Measurements from ENCODE around the gene KCNIP4. TPM values are rescaled to one million over a fixed set of nuclear protein-coding genes. Genes with fewer than 3 reads are reported as not detected.

Gene KCNIP4
- total and polyA plus RNA-seq, 2 of the 4 experiments (the other 2 are of a cell fraction) = not detected

DNA sequence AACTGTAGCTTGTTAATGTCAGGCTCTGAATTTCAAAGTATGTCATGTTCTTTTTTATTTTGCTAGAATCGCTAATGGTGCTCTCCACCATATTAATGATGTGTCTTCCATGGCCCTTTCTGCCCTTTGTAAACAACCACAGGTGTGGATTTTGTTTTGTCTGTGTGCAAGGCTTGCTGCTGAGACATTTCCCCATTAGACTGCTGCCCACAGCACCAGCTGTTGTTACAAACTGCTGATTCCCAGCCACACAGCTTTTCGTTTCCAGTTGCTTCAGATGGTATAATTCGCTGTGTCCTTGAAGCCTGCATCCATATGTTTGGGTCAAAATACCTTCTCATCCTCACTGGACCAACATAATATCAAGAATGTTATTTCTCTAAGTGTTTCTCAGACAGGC is 32.8 kb downstream of the KCNIP4 start:
- Histone ChIP-seq H3K4me1 (ENCODE audit: control insufficient read depth, insufficient read depth, low read length) (no peaks in the 10 kb centered on the region), H3K23ac (ENCODE audit: low read depth, low read length) (no peak overlapping the region), H2BK20ac (ENCODE audit: low read depth, low read length) (no peak overlapping the region), H3K14ac (replicated peaks; ENCODE audit: low read depth, low read length) (no peak overlapping the region), H2BK5ac (ENCODE audit: low read depth, low read length, poor library complexity, severe bottlenecking) (no peak overlapping the region), H2BK120ac (ENCODE audit: low read depth, low read length) (no peak overlapping the region), H4K8ac (ENCODE audit: low read depth in 2 of 2, low read length in 2 of 2) (no peak overlapping the region), H3K4ac (ENCODE audit: low read depth, low read length) (no peak overlapping the region), H3K4me2 (ENCODE audit: low read depth, low read length) (no peak overlapping the region), H3K4me3 (ENCODE audit: insufficient read depth, low read depth, low read length) (no peak overlapping the region), H3K9ac (ENCODE audit: low read depth, low read length) (no peak overlapping the region), H3K18ac (ENCODE audit: low read depth, low read length) (no peak overlapping the region), H3K9me3 (ENCODE audit: control insufficient read depth, insufficient read depth, low read length) (no peaks in the 10 kb centered on the region), H2AK9ac (replicated peaks; ENCODE audit: low read depth, low read length, poor library complexity) (no peak overlapping the region), H3K56ac (ENCODE audit: extremely low read depth, insufficient read depth, low read length) (no peak overlapping the region), H4K5ac (ENCODE audit: low read depth, low read length) (no peak overlapping the region), H4K20me1 (ENCODE audit: insufficient read depth, low read length) (no peaks in the 10 kb centered on the region), H3K9me1 (ENCODE audit: insufficient read depth, low read length) (no peaks in the 10 kb centered on the region), H3K79me1 (ENCODE audit: low read depth in 1 of 2, low read length in 2 of 2) (no peaks in the 10 kb centered on the region), H4K91ac (ENCODE audit: insufficient read depth, low read depth, low read length) (no peak overlapping the region), H2AFZ (replicated peaks; ENCODE audit: low read length, poor library complexity) (no peak overlapping the region), H2BK15ac (ENCODE audit: low read depth, low read length) (no peak overlapping the region), H3K27me3 (ENCODE audit: control insufficient read depth, insufficient read depth, low read length) (no peaks in the 10 kb centered on the region), H3K27ac (ENCODE audit: insufficient read depth, low read length) (no peak overlapping the region), H3K36me3 (ENCODE audit: control insufficient read depth, insufficient read depth, low read length) (no peaks in the 10 kb centered on the region), H2AK5ac (ENCODE audit: low read depth, low read length) (no peak overlapping the region)
- dilution Hi-C loops (cut with HindIII; ENCODE audit: low sequenced_read_pairs, unreplicated experiment) (no loop called here), intact Hi-C loops (cut with micrococcal nuclease) (no loop called here), in situ Hi-C loops (cut with MboI; ENCODE audit: low sequenced_read_pairs) (loop anchor here (25.0 kb wide), 1 partner anchor 103 kb away; no protein-coding TSS in a partner anchor)
- TF ChIP-seq MXI1 (IDR thresholded peaks at IDR 0.05; ENCODE audit: borderline replicate concordance, low read depth, low read length) (no peak), RAD21 (IDR thresholded peaks at IDR 0.05; ENCODE audit: low read length) (no peak), RFX5 (IDR thresholded peaks at IDR 0.05; ENCODE audit: low read depth, low read length) (no peak), SMC3 (IDR thresholded peaks at IDR 0.05; ENCODE audit: low read depth, low read length) (no peak), MAFK (IDR thresholded peaks at IDR 0.05; ENCODE audit: low read depth, low read length) (no peak), NFE2L2 (IDR thresholded peaks at IDR 0.05; ENCODE audit: low read depth, low read length) (no peak), CEBPB (IDR thresholded peaks at IDR 0.05; ENCODE audit: low read depth, low read length) (no peak)
- TF ChIP-seq, protein P1, sequence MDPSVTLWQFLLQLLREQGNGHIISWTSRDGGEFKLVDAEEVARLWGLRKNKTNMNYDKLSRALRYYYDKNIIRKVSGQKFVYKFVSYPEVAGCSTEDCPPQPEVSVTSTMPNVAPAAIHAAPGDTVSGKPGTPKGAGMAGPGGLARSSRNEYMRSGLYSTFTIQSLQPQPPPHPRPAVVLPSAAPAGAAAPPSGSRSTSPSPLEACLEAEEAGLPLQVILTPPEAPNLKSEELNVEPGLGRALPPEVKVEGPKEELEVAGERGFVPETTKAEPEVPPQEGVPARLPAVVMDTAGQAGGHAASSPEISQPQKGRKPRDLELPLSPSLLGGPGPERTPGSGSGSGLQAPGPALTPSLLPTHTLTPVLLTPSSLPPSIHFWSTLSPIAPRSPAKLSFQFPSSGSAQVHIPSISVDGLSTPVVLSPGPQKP (IDR thresholded peaks at IDR 0.05; ENCODE audit: borderline replicate concordance, low read depth, low read length) = no peak
- ChIA-PET CTCF (no interaction called here), POLR2A (ENCODE audit: unreplicated experiment) (no interaction called here)
- no peak for ATAC-seq (ENCODE audit: low read depth)
- DNase-seq = no peak
- BruUV-seq (replicated peaks) = no TSS peak
- 40% methylated on average over 1 of the region's 3 CpGs; no CpG with 5 or more reads in 1 of the 2 experiments for WGBS, 2 experiments (ENCODE audit: extremely low coverage in 2 of 2, insufficient read length in 1 of 2)
